Left hindlimb (tissue), 1 donor: ENCODE measurements around the gene MADD.
"Not testable (repeated sequence)": the region's sequence is repeated elsewhere in the genome, so short reads cannot be mapped to it uniquely, and the experiment has no call there.

Experiments used
- DNase-seq: peaks from one replicate; pipeline ENCODE4 v3.0.0-alpha.2; 2018

The MADD gene

GRCh38 chr11:47278058-47278457 lies 8.1 kb downstream of the MADD start:
- no peak for DNase-seq

- no peak for DNase-seq
Observed at GRCh38 chr11:47278769-47279168, 8.8 kb downstream of the MADD start.

GRCh38 chr11:47280099-47280498 lies 10.2 kb downstream of the MADD start:
- no peak for DNase-seq

GRCh38 chr11:47280860-47281259 lies 10.9 kb downstream of the MADD start:
- DNase-seq = no peak

- no peak for DNase-seq
Observed at GRCh38 chr11:47282462-47282861, 12.5 kb downstream of the MADD start.

- DNase-seq = no peak
Observed at GRCh38 chr11:47284151-47284550, 14.2 kb downstream of the MADD start.

- no peak for DNase-seq
Observed at GRCh38 chr11:47285969-47286770, 16.2 kb downstream of the MADD start.

- DNase-seq = no peak
Observed at GRCh38 chr11:47288066-47288465, 18.1 kb downstream of the MADD start.

- DNase-seq = no peak
Observed at GRCh38 chr11:47289856-47290255, 19.9 kb downstream of the MADD start.

- no peak for DNase-seq
Observed at GRCh38 chr11:47295385-47295784, 25.5 kb downstream of the MADD start.

GRCh38 chr11:47296045-47296444 lies 26.1 kb downstream of the MADD start:
- DNase-seq = no peak

- DNase-seq = no peak
Observed at GRCh38 chr11:47299078-47299477, 29.1 kb downstream of the MADD start.

GRCh38 chr11:47302853-47303252 lies 32.9 kb downstream of the MADD start:
- no peak for DNase-seq

GRCh38 chr11:47305734-47306483 lies 36.0 kb downstream of the MADD start:
- no peak for DNase-seq

- no peak for DNase-seq
Observed at GRCh38 chr11:47306484-47306844, 36.5 kb downstream of the MADD start.

- DNase-seq = no peak
Observed at GRCh38 chr11:47308050-47308823, 38.3 kb downstream of the MADD start.

GRCh38 chr11:47314992-47315391 lies 45.1 kb downstream of the MADD start:
- DNase-seq = no peak

- DNase-seq = not testable (repeated sequence)
Observed at GRCh38 chr11:47316501-47316900, 46.6 kb downstream of the MADD start.

- DNase-seq = no peak
Observed at GRCh38 chr11:47317064-47317828, 47.3 kb downstream of the MADD start.

GRCh38 chr11:47318166-47318565 lies 48.2 kb downstream of the MADD start:
- DNase-seq = no peak

GRCh38 chr11:47324520-47324919 lies 54.6 kb downstream of the MADD start:
- DNase-seq = no peak

GRCh38 chr11:47325271-47326041 lies 55.5 kb downstream of the MADD start:
- DNase-seq = no peak
